K562 (cell line): ENCODE data around the gene TXLNA. TPM values are rescaled to one million over a fixed set of nuclear protein-coding genes. Genes with fewer than 3 reads are reported as not detected.

Source experiments
- ATAC-seq: fragments of 200-7000 bp; cut with Tn5 transposase; 3 replicates; pipeline ENCODE4 v1.9.1; 2020; ENCODE audit warnings: moderate library complexity
- BruUV-seq: library from RNA; stranded (reverse); fragments of 400-500 nt; replicated peaks from 2 replicates; lab custom pipeline; 2021; lab: Mats Ljungman, UMichigan
- CTCF ChIA-PET: fragments of 300-600 bp; formaldehyde crosslinking; extraction: SDS; loops from one replicate; lab custom pipeline; 2021; ENCODE audit warnings: low intra/inter-chr PET ratio; lab: Yijun Ruan, JAX
- POLR2A ChIA-PET: fragments of 300-600, 350-650 bp; sonication (Branson Sonifier 250); formaldehyde crosslinking; extraction: SDS; loops from one replicate; lab custom pipeline; 2021; ENCODE audit warnings: antibody characterized with exemption, inconsistent platforms; lab: Yijun Ruan, JAX
- DNase-seq, 4 experiments: peaks; one replicate each; pipeline versions ENCODE4 v3.0.0 to v3.0.0-alpha.2; 2011 to 2018; ENCODE audit warnings: low spot score in 3 of 4, mixed read lengths in 3 of 4; ENCODE audit errors: extremely low read depth in 1 of 4
- FAIRE-seq: peaks from 2 replicates; lab custom pipeline; 2011; peaks lifted over from hg19 to GRCh38; lab: Jason Lieb, UNC
- H2AFZ ChIP-seq: 2 replicates; pipeline ENCODE4 v1.6.0; 2011; ENCODE audit warnings: low read depth, low read length, control low read depth, inconsistent platforms
- H3K27ac ChIP-seq: fragments of 200-600 bp; 3 replicates; pipeline ENCODE4 v1.8.0; 2011; ENCODE audit warnings: low read depth, mild to moderate bottlenecking, control low read depth, inconsistent platforms, low read length, moderate library complexity, mixed read lengths; ENCODE audit errors: extremely low read depth
- H3K27me3 ChIP-seq, 2 experiments: fragments of 300-600 bp in 1 of 2; 2 replicates in 1 of 2; 3 replicates in 1 of 2; pipeline versions ENCODE4 v1.6.0 to v1.8.0; 2011; ENCODE audit warnings: inconsistent platforms in 2 of 2, low read length in 2 of 2, mild to moderate bottlenecking in 1 of 2, mixed read lengths in 1 of 2, moderate library complexity in 1 of 2; ENCODE audit not compliant: control insufficient read depth in 2 of 2, insufficient read depth in 2 of 2
- H3K36me3 ChIP-seq: fragments of 300-600 bp; 3 replicates; pipeline ENCODE4 v1.8.0; 2011; ENCODE audit warnings: mild to moderate bottlenecking, low read length, inconsistent platforms; ENCODE audit not compliant: control insufficient read depth, insufficient read depth
- H3K4me1 ChIP-seq, 2 experiments: fragments of 200-600 bp in 1 of 2; replicated peaks in 1 of 2; 2 replicates in 1 of 2; 3 replicates in 1 of 2; pipeline versions ENCODE4 v1.5.1 to v1.8.0; 2011; ENCODE audit warnings: inconsistent platforms in 2 of 2, low read length in 2 of 2, mild to moderate bottlenecking in 1 of 2, mixed read lengths in 1 of 2, moderate library complexity in 1 of 2; ENCODE audit not compliant: control insufficient read depth in 2 of 2, insufficient read depth in 2 of 2
- H3K4me2 ChIP-seq: 2 replicates; pipeline ENCODE4 v1.6.1; 2011; ENCODE audit warnings: low read length, control low read depth, inconsistent platforms, mixed read lengths; ENCODE audit not compliant: insufficient read depth
- H3K4me3 ChIP-seq: fragments of 200-600 bp; sonication (generic), shearing (Covaris generic); 2 replicates; pipeline ENCODE4 v1.5.1; 2016; ENCODE audit warnings: control low read depth, inconsistent platforms
- H3K79me2 ChIP-seq: fragments of 200-600 bp; 3 replicates; pipeline ENCODE4 v1.8.0; 2011; ENCODE audit warnings: low read length, inconsistent platforms; ENCODE audit not compliant: control insufficient read depth, insufficient read depth
- H3K9ac ChIP-seq, 2 experiments: 2 replicates each; pipeline versions ENCODE4 v1.6.0 to v1.6.1; 2011; ENCODE audit warnings: low read depth in 2 of 2, low read length in 2 of 2, control low read depth in 1 of 2, inconsistent platforms in 1 of 2, mild to moderate bottlenecking in 1 of 2, mixed read lengths in 1 of 2; ENCODE audit not compliant: insufficient read depth in 1 of 2
- H3K9me1 ChIP-seq: one replicate; pipeline ENCODE4 v1.6.0; 2011; ENCODE audit warnings: inconsistent platforms, mild to moderate bottlenecking, low read length, moderate library complexity; ENCODE audit not compliant: control insufficient read depth, insufficient read depth
- H3K9me3 ChIP-seq: replicated peaks from 2 replicates; pipeline ENCODE4 v1.5.1; 2011; ENCODE audit warnings: low read depth, low read length, inconsistent platforms; ENCODE audit not compliant: control insufficient read depth, insufficient read depth
- H4K20me1 ChIP-seq: replicated peaks from 2 replicates; pipeline ENCODE4 v1.6.1; 2011; ENCODE audit warnings: low read length, inconsistent platforms, mixed read lengths; ENCODE audit not compliant: control insufficient read depth, insufficient read depth
- CXXC5 ChIP-seq: fragments of 250-450 bp; sonication (Bioruptor Pico); IDR thresholded peaks from 2 replicates; pipeline ENCODE4 v1.8.0; 2022; ENCODE audit warnings: inconsistent platforms, mild to moderate bottlenecking, moderate library complexity
- MAFK ChIP-seq: IDR thresholded peaks from 2 replicates; pipeline ENCODE4 v1.6.1; 2011; ENCODE audit warnings: low read length, improper control_type of control experiment
- RAD21 ChIP-seq, 2 experiments: fragments of 250-450 bp in 1 of 2; fragments of 450-650 bp in 1 of 2; sonication (Bioruptor Pico) in 1 of 2; formaldehyde crosslinking in 1 of 2; IDR thresholded peaks in 1 of 2; conservative IDR thresholded peaks in 1 of 2; 2 replicates each; pipeline versions ENCODE4 v1.4.0 to v1.8.0; 2020 to 2022; ENCODE audit warnings: mild to moderate bottlenecking in 2 of 2, moderate library complexity in 1 of 2
- RUNX1 ChIP-seq: sonication (generic); IDR thresholded peaks from 2 replicates; pipeline ENCODE4 v1.6.1; 2016; ENCODE audit warnings: antibody characterized with exemption, low read depth
- TEAD4 ChIP-seq, 2 experiments: sonication (generic) in 1 of 2; formaldehyde crosslinking in 1 of 2; IDR thresholded peaks; 2 replicates each; pipeline versions ENCODE4 v1.6.1 to v1.8.0; 2012 to 2022; ENCODE audit warnings: borderline replicate concordance in 1 of 2, inconsistent platforms in 1 of 2, low read length in 1 of 2, mild to moderate bottlenecking in 1 of 2, missing genetic modification reagents in 1 of 2
- WGBS: fragments of 100-300 bp; shearing (Covaris generic); methylation state at CpG from one replicate; pipeline ENCODE4 v1.1.6; 2016; ENCODE audit warnings: low coverage, mixed read lengths; ENCODE audit not compliant: insufficient coverage; ENCODE audit errors: missing lambda C conversion rate; 5-methylcytosine and 5-hydroxymethylcytosine counted together
- in situ Hi-C: fragments of 300-500 bp; cut with MboI; formaldehyde crosslinking; loops from 4 replicates; pipeline ENCODE4 v1.15.0; 2018; ENCODE audit warnings: inconsistent platforms, mixed read lengths
- intact Hi-C: fragments of 100-400 bp; cut with micrococcal nuclease; formaldehyde crosslinking; loops from 2 replicates; pipeline ENCODE4 v1.14.2; 2022
- polyA plus RNA-seq, 8 experiments: library from polyadenylated mRNA; depleted of rRNA in 4 of 8; stranded (reverse) in 5 of 8; unstranded in 3 of 8; fragments of >200 nt; fragmentation: Nextera tagmentation in 2 of 8; fragmentation: Illumina TruSeq in 1 of 8; extraction: Ambion mirVana in 2 of 8; extraction: Trizol in 1 of 8; gene quantifications; 2 replicates each; pipeline versions ENCODE4 v1.2.1 to v1.2.3, GENCODE V29; 2011 to 2014; ENCODE audit warnings: inconsistent platforms in 1 of 8, missing spikeins in 1 of 8
- total RNA-seq, 7 experiments: library from RNA; depleted of rRNA in 6 of 7; stranded (reverse); fragments of >200 nt in 6 of 7; fragmentation: Illumina TruSeq in 2 of 7; extraction: Trizol in 2 of 7; gene quantifications; 2 replicates each; pipeline versions ENCODE4 v1.2.1 to v1.2.3, GENCODE V29; 2011 to 2021; ENCODE audit warnings: low replicate concordance in 1 of 7

Gene TXLNA
- total and polyA plus RNA-seq, 9 of the 15 experiments (the other 6 are each of a cell fraction or from before 2014, with no cell fraction given): 9.2 to 54.5 (median 39.3) TPM

DNA sequence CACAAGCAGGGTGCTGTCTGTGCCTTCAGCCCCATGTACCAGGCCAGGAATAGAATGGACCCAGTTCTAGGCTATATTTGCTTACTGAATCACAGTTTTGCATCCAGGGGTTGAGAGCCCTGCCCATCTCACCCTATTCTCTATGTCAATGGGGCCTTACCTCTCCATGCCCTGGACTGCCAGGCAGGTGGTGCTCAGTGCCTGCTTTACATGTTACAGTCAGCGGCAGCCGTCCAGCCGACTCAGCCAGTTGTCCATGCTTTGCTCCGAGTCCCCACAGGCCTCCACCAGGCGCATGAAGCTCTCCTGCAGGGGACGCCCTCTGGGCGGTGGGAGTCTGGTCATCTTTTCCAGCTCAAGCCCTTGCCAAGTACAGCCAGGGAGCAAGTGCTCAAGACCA is 55.3 kb downstream of the TXLNA start:
- Histone ChIP-seq H3K79me2 (no peaks in the 10 kb centered on the region), H3K4me3 (no peak overlapping the region), H3K4me2 (no peak overlapping the region), H2AFZ (no peak overlapping the region; the same call in 1 of the 2 replicates), H3K9ac (peak overlapping the region in 1 of 2 experiments; percentile 67; a peak in 2 of 4 replicates), H3K9me3 (no peaks in the 10 kb centered on the region), H3K9me1 (peaks cover 4% of the 10 kb centered on the region), H3K36me3 (peaks cover 29% of the 10 kb centered on the region), H3K27me3 (no peaks in the 10 kb centered on the region), H3K27ac (no peak overlapping the region; the same call in 2 of the 3 replicates), H3K4me1 (peaks cover 17 to 19% of the 10 kb centered on the region in 2 experiments; a peak in 4 of 5 replicates), H4K20me1 (no peaks in the 10 kb centered on the region)
- POLR2A ChIA-PET: interaction anchor here (0.6 to 3.9 kb wide), 11 partner anchors 9 to 165 kb away, joined by 3 to 40 read pairs (median 3); partner anchors contain the start of gene IQCC
- 86% methylated on average over 7 of the region's 7 CpGs for WGBS
- FAIRE-seq (no peak), DNase-seq (no peak), ATAC-seq (no peak; the same call in 2 of the 3 replicates)
- BruUV-seq: no TSS peak
- CTCF ChIA-PET: interaction anchor here (0.7 kb wide), 1 partner anchor 468 kb away, joined by 7 read pairs; no protein-coding TSS in a partner anchor
- intact Hi-C loops: no loop called here
- in situ Hi-C loops: no loop called here
- 0 out of 4 replicates have a peak, but pooled peaks of 1 of the 2 experiments have one; percentile 7 for TF ChIP-seq RAD21 (CRISPR knock-in tag; conservative IDR thresholded peaks at IDR 0.05 in 1 of 2, IDR thresholded peaks at IDR 0.05 in 1 of 2)
- peak; percentile 9; the same call in 1 of the 2 replicates for TF ChIP-seq MAFK
- TF ChIP-seq CXXC5 (CRISPR knock-in tag): no peak
- no peak for TF ChIP-seq RUNX1
- TF ChIP-seq TEAD4 (IDR thresholded peaks at IDR 0.05; ENCODE audit: low read length): no peak
- TF ChIP-seq TEAD4 (CRISPR knock-in tag; IDR thresholded peaks at IDR 0.05; ENCODE audit: borderline replicate concordance): no peak
